GM12801 (cell line): Measurements from ENCODE around the gene AUH.

Experiments
- TF ChIP-seq, protein P1 (sequence below): IDR thresholded peaks from one replicate; pipeline ENCODE4 v1.5.1; 2011; ENCODE audit warnings: control low read depth; ENCODE audit not compliant: insufficient read length; ENCODE audit errors: extremely low read depth

AUH gene

DNA sequence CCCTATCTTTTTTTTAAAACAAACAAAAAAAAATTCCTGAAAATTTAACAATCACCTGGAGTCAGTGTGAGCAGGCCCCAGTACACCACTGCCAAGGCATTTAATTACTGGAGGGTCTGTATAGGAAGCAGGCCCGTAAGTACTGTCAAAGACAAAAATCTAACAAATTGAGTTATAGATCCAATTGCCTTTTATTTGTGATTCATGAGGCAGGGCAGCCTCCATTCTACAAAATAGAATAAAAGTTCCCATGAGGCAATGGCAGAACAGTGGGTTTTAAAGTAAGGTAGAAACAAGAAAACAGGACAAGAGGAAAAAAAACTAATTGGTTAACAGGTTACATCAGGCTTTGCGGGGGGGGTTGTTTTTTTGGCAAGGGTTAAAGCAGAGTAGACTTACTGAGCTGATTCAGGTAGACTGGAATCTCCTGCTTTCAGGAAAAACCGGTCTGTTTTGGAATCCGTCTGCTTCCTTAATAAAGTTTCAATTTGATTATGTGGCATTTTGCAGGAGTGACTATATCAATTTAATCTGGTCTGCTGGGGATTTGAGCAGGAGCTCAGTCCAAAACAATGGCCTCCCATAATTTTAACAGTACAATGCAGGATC is 48.9 kb downstream of the AUH start:
- TF ChIP-seq, protein P1, sequence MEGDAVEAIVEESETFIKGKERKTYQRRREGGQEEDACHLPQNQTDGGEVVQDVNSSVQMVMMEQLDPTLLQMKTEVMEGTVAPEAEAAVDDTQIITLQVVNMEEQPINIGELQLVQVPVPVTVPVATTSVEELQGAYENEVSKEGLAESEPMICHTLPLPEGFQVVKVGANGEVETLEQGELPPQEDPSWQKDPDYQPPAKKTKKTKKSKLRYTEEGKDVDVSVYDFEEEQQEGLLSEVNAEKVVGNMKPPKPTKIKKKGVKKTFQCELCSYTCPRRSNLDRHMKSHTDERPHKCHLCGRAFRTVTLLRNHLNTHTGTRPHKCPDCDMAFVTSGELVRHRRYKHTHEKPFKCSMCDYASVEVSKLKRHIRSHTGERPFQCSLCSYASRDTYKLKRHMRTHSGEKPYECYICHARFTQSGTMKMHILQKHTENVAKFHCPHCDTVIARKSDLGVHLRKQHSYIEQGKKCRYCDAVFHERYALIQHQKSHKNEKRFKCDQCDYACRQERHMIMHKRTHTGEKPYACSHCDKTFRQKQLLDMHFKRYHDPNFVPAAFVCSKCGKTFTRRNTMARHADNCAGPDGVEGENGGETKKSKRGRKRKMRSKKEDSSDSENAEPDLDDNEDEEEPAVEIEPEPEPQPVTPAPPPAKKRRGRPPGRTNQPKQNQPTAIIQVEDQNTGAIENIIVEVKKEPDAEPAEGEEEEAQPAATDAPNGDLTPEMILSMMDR, result no peak

DNA sequence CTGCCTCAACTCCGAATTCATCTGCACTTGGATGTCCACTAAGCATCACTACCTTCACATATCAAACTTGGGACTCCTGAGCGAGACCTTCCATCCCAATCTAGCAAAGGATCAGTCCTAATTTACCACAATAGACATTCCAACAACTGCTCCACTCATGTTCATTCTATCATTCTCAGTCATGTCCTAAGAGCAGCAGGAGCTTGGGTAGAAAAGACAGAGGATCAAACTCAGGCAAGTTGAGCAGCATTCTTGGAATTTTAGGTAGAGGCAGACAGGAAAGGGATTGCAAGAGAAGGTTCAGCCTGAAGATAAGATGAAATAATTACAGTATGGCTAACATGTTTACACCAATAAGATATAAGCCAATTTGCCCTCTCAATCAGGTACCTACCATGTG is 51.7 kb downstream of the AUH start:
- TF ChIP-seq, protein P1, result no peak

DNA sequence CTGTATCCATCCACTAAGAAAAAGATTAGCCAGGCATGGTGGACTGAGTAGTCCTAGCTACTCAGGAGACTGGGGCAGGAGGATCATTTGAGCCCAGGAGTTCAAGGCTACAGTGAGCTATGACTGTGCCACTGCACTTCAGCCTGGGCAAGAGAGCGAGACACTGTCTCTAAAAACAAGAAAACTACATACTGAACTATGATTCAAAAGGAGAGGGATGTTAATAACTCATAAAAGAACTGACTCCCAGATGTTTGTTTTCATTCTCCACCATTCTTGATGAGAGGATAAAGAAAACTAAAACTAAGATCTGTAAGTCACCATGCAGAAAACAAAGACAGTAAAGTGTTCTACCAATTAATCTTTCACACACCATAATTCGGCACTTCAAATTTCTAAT is 53.5 kb downstream of the AUH start:
- TF ChIP-seq, protein P1, result no peak

DNA sequence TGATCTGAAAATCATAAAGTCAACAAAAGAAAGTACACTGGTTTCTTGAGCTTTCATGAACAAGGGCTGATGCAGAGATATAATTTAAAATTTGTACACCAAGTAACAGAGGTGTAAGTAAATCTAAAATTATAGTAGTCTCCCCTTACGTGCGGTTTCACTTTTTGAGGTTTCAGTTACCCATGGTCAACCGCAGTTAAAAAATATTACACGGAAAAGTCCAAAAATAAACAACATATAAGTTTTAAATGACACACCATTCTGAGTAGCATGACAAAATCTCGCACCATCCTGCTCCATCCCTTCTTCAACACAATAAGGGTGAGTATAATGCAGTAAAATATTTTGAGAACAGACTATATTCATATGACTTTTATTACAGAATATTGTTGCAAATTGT is 54.4 kb downstream of the AUH start:
- TF ChIP-seq, protein P1, result no peak

DNA sequence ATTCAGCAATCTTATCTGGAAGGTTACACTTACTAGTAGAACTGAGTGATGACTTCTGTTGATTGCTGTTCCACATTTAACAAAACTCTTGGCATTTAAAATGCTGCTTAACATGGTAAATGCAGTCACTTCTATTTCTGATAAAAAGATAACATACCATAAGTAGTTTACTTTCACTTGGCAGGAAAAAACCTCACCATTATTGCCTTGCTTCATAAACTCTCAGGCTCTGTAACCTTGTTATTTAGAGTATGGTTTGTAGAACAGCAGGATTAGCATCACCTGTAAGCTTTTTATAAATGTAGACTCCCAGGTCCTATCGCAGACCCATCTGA is 55.5 kb downstream of the AUH start:
- TF ChIP-seq, protein P1, result no peak

DNA sequence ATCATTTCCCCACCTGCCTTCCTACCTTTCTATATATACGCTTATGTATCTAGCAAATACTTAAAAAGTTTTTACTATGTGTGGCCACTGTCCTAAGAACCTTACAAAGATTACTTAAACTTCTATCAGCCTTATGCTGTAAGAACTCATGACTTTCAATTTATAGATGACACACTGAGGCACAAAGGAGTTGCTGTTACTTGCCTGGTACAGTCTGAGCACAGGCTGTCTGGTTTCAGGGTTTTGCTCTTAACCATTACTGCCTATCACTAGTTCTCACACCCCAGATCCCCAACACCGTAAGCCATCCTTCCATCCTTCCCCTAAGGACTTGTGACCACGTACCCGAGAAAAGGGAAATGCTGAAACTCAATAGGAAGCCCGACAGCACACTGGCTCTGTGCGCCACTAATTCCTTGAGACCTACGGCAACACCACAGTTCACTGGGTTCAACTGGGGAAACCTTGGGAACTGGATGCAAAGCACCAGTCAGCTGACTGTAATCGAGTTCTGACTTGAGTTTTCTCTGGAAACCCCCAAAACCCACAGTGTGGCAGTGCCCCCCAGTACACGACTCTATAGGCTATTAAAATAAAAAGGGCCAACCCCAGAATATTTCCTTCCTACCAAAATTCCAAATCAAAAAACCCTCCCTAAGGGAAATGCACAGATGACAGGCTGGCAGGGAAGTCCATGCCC is 56.0 kb downstream of the AUH start:
- TF ChIP-seq, protein P1, result no peak

DNA sequence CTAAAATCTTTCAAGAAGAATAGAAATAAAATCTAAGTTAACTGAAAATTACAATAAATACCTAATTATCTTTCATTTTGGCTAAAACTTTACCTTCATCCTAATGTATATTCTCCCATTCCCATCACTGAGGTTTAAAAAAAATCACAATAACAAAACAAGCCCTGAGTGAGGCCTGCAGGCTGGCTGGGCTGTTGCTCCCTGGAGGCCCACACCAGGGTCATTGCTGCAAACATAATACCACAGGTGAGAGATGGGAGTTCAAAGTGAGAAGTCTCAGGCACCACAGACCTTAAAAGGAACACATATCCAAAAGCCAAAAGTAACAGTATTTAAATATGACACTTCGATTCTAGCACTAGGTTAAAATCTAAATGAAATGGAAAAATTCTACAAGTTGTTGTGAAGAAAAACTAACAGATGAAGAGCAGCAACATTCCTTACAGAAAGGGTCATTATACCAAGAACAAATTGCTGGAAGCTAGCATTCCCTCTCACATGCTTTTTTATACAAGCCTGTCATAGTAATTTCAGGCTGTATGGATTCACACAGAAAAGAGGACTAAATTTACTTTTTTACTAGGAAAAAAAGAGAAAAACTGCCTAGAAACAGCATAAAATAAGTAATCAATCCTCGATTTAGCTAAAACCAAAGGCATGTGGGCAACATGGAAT is 57.8 kb downstream of the AUH start:
- TF ChIP-seq, protein P1, result no peak
